Uterus (tissue), 2 donors: ENCODE data around the gene UVRAG.

Experiments used
- CTCF ChIP-seq, 4 experiments: fragments of 200-600 bp in 2 of 4; fragments of 450-650 bp in 2 of 4; sonication (generic) in 2 of 4; IDR thresholded peaks; one replicate each; pipeline ENCODE4 v1.5.1; 2016 to 2019; ENCODE audit warnings: antibody characterized with exemption in 4 of 4, mild to moderate bottlenecking in 2 of 4, moderate library complexity in 1 of 4
- POLR2A ChIP-seq, 2 donors: fragments of 450-650 bp; IDR thresholded peaks; one replicate each; pipeline ENCODE4 v1.6.1; 2016; ENCODE audit warnings: antibody characterized with exemption in 2 of 2, mild to moderate bottlenecking in 1 of 2, moderate library complexity in 1 of 2

GRCh38 chr11:75894036-75894585 is 79.1 kb downstream of the UVRAG start:
- TF ChIP-seq POLR2A (IDR thresholded peaks at IDR 0.05), result no peak
- no peak for TF ChIP-seq CTCF (IDR thresholded peaks at IDR 0.05)
